Epithelial cell of proximal tubule (primary cell): Measurements from ENCODE around the gene ATP5ME. TPM values are rescaled to one million over a fixed set of nuclear protein-coding genes. Genes with fewer than 3 reads are reported as not detected.
"Not testable (repeated sequence)": the region's sequence is repeated elsewhere in the genome, so short reads cannot be mapped to it uniquely, and the experiment has no call there.

Source experiments
- DNase-seq: peaks from one replicate; pipeline ENCODE4 v3.0.0-alpha.2; 2011; ENCODE audit warnings: low read depth
- H3K4me3 ChIP-seq: 2 replicates; pipeline ENCODE4 v1.5.1; 2011; ENCODE audit warnings: low read depth, mild to moderate bottlenecking, low read length
- CTCF ChIP-seq: conservative IDR thresholded peaks from 2 replicates; pipeline ENCODE4 v1.5.1; 2012; ENCODE audit warnings: low read depth, mild to moderate bottlenecking, low read length
- total RNA-seq: library from RNA; depleted of rRNA; stranded (reverse); fragments of >200 nt; gene quantifications from 2 replicates; pipeline ENCODE4 v1.2.3, GENCODE V29; 2015

ATP5ME gene
- total RNA-seq, 1 donor from 2014 or later, result 192 TPM

GRCh38 chr4:647481-647880, 26.6 kb downstream of the ATP5ME start:
- no peak overlapping the region for H3K4me3 ChIP-seq
- TF ChIP-seq CTCF, result no peak
- DNase-seq, result no peak

- no peak for TF ChIP-seq CTCF
- no peak for DNase-seq
- H3K4me3 ChIP-seq, result no peak overlapping the region
These were observed 27.6 kb downstream of the ATP5ME start for GRCh38 chr4:646460-646859.

- H3K4me3 ChIP-seq, DNase-seq: not testable (repeated sequence)
These were observed 31.7 kb downstream of the ATP5ME start for GRCh38 chr4:642366-642765.

- no peak overlapping the region for H3K4me3 ChIP-seq
- no peak for TF ChIP-seq CTCF
- DNase-seq, result no peak
These were observed 36.4 kb downstream of the ATP5ME start for GRCh38 chr4:637536-638280.

GRCh38 chr4:636628-637159, 37.4 kb downstream of the ATP5ME start:
- no peak for TF ChIP-seq CTCF
- no peak overlapping the region for H3K4me3 ChIP-seq
- no peak for DNase-seq

GRCh38 chr4:635851-636627, 38.0 kb downstream of the ATP5ME start:
- H3K4me3 ChIP-seq, result no peak overlapping the region
- no peak for TF ChIP-seq CTCF
- DNase-seq, result no peak

GRCh38 chr4:635066-635835, 38.8 kb downstream of the ATP5ME start:
- DNase-seq, H3K4me3 ChIP-seq: not testable (repeated sequence)
